ENCODE data around the gene CDH11. TPM values are rescaled to one million over a fixed set of nuclear protein-coding genes. Genes with fewer than 3 reads are reported as not detected.

CDH11 gene
- total and polyA plus RNA-seq, 9 of the 15 experiments (the other 6 are each of a cell fraction or from before 2014, with no cell fraction given) = 0.18 TPM; not detected in 8

- TF ChIP-seq SIN3A (IDR thresholded peaks at IDR 0.05; ENCODE audit: borderline replicate concordance in 2 of 2, control insufficient read depth in 1 of 2, low read depth in 2 of 2, low read length in 2 of 2) (no peak), NKRF (IDR thresholded peaks at IDR 0.05; ENCODE audit: borderline replicate concordance) (no peak), SNAPC5 (CRISPR knock-in tag; IDR thresholded peaks at IDR 0.05) (no peak), IRF2 (CRISPR knock-in tag; IDR thresholded peaks at IDR 0.05) (no peak), POLR2H (tag; IDR thresholded peaks at IDR 0.05; ENCODE audit: low read depth) (no peak), NFXL1 (CRISPR knock-in tag; IDR thresholded peaks at IDR 0.05) (no peak), CBX2 (IDR thresholded peaks at IDR 0.05; ENCODE audit: insufficient read depth, low read length, poor library complexity, severe bottlenecking) (no peak), ATF6 (CRISPR knock-in tag; IDR thresholded peaks at IDR 0.05) (no peak), NFE2L1 (tag; IDR thresholded peaks at IDR 0.05; ENCODE audit: borderline replicate concordance, low read depth) (no peak), NCOR1 (IDR thresholded peaks at IDR 0.05) (no peak)
Observed at GRCh38 chr16:64969221-64969620, 152.6 kb downstream of the CDH11 start (continued).

Data from K562 (cell line).